Heart right ventricle (tissue), 16 donors: ENCODE data around the gene CT83. TPM values are rescaled to one million over a fixed set of nuclear protein-coding genes. Genes with fewer than 3 reads are reported as not detected.

ENCODE experiments used
- ATAC-seq, 8 donors: fragments of 200-7000 bp; cut with Tn5 transposase; one replicate each; pipeline ENCODE4 v1.9.1; 2020; ENCODE audit warnings: mild to moderate bottlenecking in 8 of 8, moderate library complexity in 8 of 8, moderate number of reproducible peaks in 1 of 8
- DNase-seq, 2 donors: peaks; one replicate each; pipeline ENCODE4 v3.0.0-alpha.2; 2020
- H3K27ac ChIP-seq, 10 donors: fragments of 200-600 bp; sonication (generic) in 2 of 10; one replicate each; pipeline versions ENCODE4 v1.5.0 to v1.8.0; 2020 to 2022; ENCODE audit warnings: mild to moderate bottlenecking in 3 of 10
- H3K27me3 ChIP-seq, 7 donors: fragments of 200-600 bp; one replicate each; pipeline ENCODE4 v1.8.0; 2021 to 2022; ENCODE audit warnings: mild to moderate bottlenecking in 2 of 7
- H3K36me3 ChIP-seq, 9 donors: fragments of 200-600 bp; sonication (generic) in 1 of 9; one replicate each; pipeline versions ENCODE4 v1.5.0 to v1.8.0; 2020 to 2022; ENCODE audit warnings: mild to moderate bottlenecking in 2 of 9
- H3K4me1 ChIP-seq, 9 donors: fragments of 200-600 bp; sonication (generic) in 1 of 9; one replicate each; pipeline versions ENCODE4 v1.5.0 to v1.8.0; 2020 to 2022; ENCODE audit warnings: mild to moderate bottlenecking in 4 of 9
- H3K4me3 ChIP-seq, 10 donors: fragments of 200-600 bp; sonication (generic) in 2 of 10; one replicate each; pipeline versions ENCODE4 v1.5.0 to v1.8.0; 2020 to 2022; ENCODE audit warnings: mild to moderate bottlenecking in 7 of 10, moderate library complexity in 2 of 10
- H3K9me3 ChIP-seq, 11 donors: fragments of 200-600 bp in 10 of 11; sonication (generic) in 2 of 11; one replicate each; pipeline versions ENCODE4 v1.5.0 to v1.8.0; 2013 to 2022; ENCODE audit warnings: mild to moderate bottlenecking in 2 of 11, control low read depth in 1 of 11, moderate library complexity in 1 of 11
- WGBS, 2 donors: extraction: QIAGEN DNeasy Blood & Tissue Kit; methylation state at CpG; one replicate each; pipeline ENCODE4 v1.1.7; 2013; ENCODE audit warnings: inconsistent platforms in 1 of 2; 5-methylcytosine and 5-hydroxymethylcytosine counted together
- intact Hi-C, 10 donors: fragments of 100-400 bp; cut with DNase I; formaldehyde crosslinking; loops; one replicate each; pipeline versions ENCODE4 v1.11.1 to v1.14.2; 2022
- polyA plus RNA-seq, 2 donors: library from polyadenylated mRNA; stranded (reverse); fragments of 200-250 nt; gene quantifications; one replicate each; pipeline ENCODE4 v1.2.3, GENCODE V29; 2013
- total RNA-seq, 10 donors: library from RNA; stranded (reverse); fragmentation: NEBNext Ultra II Directional in 3 of 10; extraction: Animal tissue kit (Norgen Biotek cat#: 25700) in 3 of 10; gene quantifications; one replicate each; pipeline versions ENCODE4 v1.2.1 to v1.2.4, GENCODE V29; 2021 to 2023
- TF ChIP-seq, protein P1 (sequence below), 9 donors: fragments of 200-600 bp; sonication (generic) in 2 of 9; IDR thresholded peaks; one replicate each; pipeline versions ENCODE4 v1.5.0 to v1.8.0; 2021 to 2022; ENCODE audit warnings: antibody characterized with exemption in 9 of 9, mild to moderate bottlenecking in 5 of 9, moderate library complexity in 1 of 9
- donor health status: Arrhythmogenic right ventricular cardiomyopathy.
- donor health status: ischemic (EF 13 %, LVEDD 7.1; RV severe dilation, severe dysfunction).
- donor health status: healthy with polysubstance abuse.
- donor health status: DM: no; HTN: yes; CAD: no.
- donor health status: DM: no; HTN: no; CAD: no.
- donor health status: ischemic (EF 25% LVEDD 6.9; RV normal size, moderate dysfunction).
- donor health status: ischemic (EF 25% LVEDD 5.7; RV mildly dilated, moderate dysfunction).
- donor health status: healthy.
- donor health status: DM: yes; HTN: yes; CAD: no.
- donor health status: Ischemic cardiomyopathy.
- donor health status: ischemic (EF 35%, LVEDD 5.7; RV mildly dilated, moderate dysfunction).
- donor health status: nonischemic (EF 11% LVEDD 7.7; RV severe dilation, severe dysfunction).
- donor health status: DM: yes; HTN: yes; CAD: no.
- donor health status: PGD.
- donor health status: ischemic (EF 29% LVEDD 5.4; RV normal size, mild dysfunction).
- donor health status: nonischemic (EF 23%, LVEDD 6.1; RV moderate dilation, normal function).

Gene CT83
- total and polyA plus RNA-seq, 12 donors: not detected

DNA sequence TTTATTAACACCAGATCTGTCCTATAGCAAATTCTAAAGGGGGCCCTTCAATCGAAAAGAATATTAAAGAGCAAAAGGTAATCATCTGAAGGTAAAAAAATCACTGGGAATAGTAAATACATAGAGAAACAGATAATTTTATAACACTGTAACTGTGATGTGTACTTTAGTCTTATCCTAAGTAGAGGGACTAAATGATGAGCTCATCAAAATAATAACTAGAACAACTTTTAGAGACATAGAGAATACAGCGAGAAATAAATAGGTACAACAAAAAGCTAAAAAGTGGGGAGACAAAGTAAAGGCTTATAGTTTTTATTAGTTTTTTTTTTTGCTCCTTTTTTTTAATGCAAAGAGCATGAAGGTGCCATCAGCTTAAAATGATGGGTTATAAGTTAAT, 17.3 kb upstream of the CT83 start:
- ATAC-seq (no peak), DNase-seq (no peak)
- TF ChIP-seq, protein P1, sequence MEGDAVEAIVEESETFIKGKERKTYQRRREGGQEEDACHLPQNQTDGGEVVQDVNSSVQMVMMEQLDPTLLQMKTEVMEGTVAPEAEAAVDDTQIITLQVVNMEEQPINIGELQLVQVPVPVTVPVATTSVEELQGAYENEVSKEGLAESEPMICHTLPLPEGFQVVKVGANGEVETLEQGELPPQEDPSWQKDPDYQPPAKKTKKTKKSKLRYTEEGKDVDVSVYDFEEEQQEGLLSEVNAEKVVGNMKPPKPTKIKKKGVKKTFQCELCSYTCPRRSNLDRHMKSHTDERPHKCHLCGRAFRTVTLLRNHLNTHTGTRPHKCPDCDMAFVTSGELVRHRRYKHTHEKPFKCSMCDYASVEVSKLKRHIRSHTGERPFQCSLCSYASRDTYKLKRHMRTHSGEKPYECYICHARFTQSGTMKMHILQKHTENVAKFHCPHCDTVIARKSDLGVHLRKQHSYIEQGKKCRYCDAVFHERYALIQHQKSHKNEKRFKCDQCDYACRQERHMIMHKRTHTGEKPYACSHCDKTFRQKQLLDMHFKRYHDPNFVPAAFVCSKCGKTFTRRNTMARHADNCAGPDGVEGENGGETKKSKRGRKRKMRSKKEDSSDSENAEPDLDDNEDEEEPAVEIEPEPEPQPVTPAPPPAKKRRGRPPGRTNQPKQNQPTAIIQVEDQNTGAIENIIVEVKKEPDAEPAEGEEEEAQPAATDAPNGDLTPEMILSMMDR (IDR thresholded peaks at IDR 0.05): no peak
- Histone ChIP-seq H3K27me3 (no peaks in the 10 kb centered on the region), H3K9me3 (peaks cover 0 to 3% (median 0%) of the 10 kb centered on the region in 11 donors), H3K27ac (no peak overlapping the region), H3K4me1 (no peaks in the 10 kb centered on the region), H3K36me3 (no peaks in the 10 kb centered on the region), H3K4me3 (no peak overlapping the region)
- WGBS, 2 donors: 84 to 85% methylated on average over 2 of the region's 2 CpGs
- intact Hi-C loops: loop anchor here in 1 of 10 donors (10.0 kb wide), 1 partner anchor 1775 kb away; no protein-coding TSS in a partner anchor

DNA sequence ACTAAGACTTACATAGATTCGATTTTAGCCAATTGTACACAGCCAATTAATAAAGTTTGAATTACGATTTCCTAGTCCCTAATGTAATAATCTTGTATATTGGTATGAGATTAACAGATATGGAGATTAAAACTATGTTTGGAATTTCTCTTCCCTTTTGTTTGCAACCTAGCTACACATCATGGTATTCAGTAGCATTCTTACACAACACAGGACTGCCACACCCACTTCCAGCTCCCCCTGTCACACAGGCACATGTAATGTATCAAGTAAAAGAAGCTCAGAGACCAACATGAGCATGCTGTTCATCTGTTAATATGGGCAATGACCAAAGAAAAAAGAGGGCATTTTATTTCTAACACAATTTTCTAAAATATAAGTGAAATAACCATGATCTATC, 13.6 kb downstream of the CT83 start:
- Histone ChIP-seq H3K27me3 (peaks cover 0 to 8% (median 0%) of the 10 kb centered on the region in 7 donors), H3K9me3 (no peaks in the 10 kb centered on the region), H3K27ac (no peak overlapping the region), H3K4me1 (no peaks in the 10 kb centered on the region), H3K36me3 (no peaks in the 10 kb centered on the region), H3K4me3 (no peak overlapping the region)
- no peak for DNase-seq
- ATAC-seq: no peak
- WGBS, 2 donors: 74 to 77% methylated on average over 2 of the region's 2 CpGs
- intact Hi-C loops: no loop called here
- TF ChIP-seq, protein P1 (IDR thresholded peaks at IDR 0.05): no peak

DNA sequence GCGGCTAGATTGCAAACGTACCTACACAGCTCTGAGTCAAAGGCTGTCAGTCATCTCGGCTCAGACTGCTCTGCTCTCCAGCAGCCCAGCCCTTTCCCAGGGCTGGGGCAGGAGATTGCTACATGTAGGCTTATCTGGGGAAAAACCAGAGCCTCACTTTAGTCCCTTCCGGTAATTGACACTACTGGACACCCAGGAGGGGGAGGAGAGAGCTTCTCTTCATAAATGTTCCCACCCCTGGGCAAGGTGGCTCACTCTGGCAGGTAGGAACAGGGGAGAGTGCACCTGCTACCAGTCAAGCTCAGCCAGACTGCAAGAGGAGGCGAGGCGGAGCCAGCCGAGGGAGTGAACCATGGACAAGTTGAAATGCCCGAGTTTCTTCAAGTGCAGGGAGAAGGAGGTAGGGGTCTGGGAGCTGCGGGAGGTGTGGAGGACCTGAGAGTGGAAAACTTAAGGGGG, 26.4 kb downstream of the CT83 start, which contains the start of gene SLC6A14:
TSS of gene SLC6A14 (plus strand) at position 249 of the 459 bp plus-strand sequence. CDS start at position 353, 104 bp downstream.
- Histone ChIP-seq H3K4me3 (no peak within 1 kb of the TSS), H3K36me3 (no peaks in the 10 kb centered on the region), H3K27ac (no peak within 1 kb of the TSS), H3K9me3 (no peaks in the 10 kb centered on the region), H3K4me1 (no peaks in the 10 kb centered on the region), H3K27me3 (peaks cover 0 to 8% (median 0%) of the 10 kb centered on the region in 7 donors)
- no peak for DNase-seq
- no peak for ATAC-seq
- TF ChIP-seq, protein P1 (IDR thresholded peaks at IDR 0.05): no peak
- intact Hi-C loops: no loop called here
- WGBS, 2 donors: 51 to 53% methylated on average over 9 of the region's 9 CpGs

DNA sequence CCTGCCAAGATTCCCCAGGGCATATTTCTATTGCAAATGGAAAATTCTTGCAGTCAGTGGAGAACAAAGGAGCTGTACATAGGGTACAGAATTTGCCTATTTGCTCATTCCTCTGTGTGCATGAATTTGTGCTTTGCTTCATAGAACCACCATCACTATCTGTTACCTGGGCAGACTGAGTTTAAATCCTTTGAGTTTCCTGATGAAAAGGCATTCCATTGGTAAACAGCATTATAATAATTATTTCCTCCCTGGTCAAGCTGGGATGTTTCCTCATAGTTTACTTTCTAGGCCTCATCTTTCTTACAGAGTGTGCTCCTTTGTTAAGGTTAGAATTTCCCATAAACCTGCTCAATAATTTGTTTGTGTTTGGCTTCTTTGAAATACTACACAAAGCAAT, 27.2 kb downstream of the CT83 start:
- H3K9me3 ChIP-seq: no peaks in the 10 kb centered on the region
- TF ChIP-seq, protein P1 (IDR thresholded peaks at IDR 0.05): no peak
- ATAC-seq: no peak

More for the DNA sequence above, 27.2 kb downstream of the CT83 start:
- H3K4me1 ChIP-seq: no peaks in the 10 kb centered on the region
- H3K27me3 ChIP-seq: peaks cover 0 to 8% (median 0%) of the 10 kb centered on the region in 7 donors
- intact Hi-C loops: no loop called here
- H3K27ac ChIP-seq: no peak overlapping the region
- H3K4me3 ChIP-seq: no peak overlapping the region
- no peak for DNase-seq
- no peaks in the 10 kb centered on the region for H3K36me3 ChIP-seq
